Activated naive CD4-positive, alpha-beta T cell treated with anti-CD3 and anti-CD28 coated beads, Interleukin-2, amount 50 U/mL, for 72 hours (primary cell): ENCODE measurements around the gene GIGYF2. TPM values are rescaled to one million over a fixed set of nuclear protein-coding genes. Genes with fewer than 3 reads are reported as not detected.

Experiments used
- ATAC-seq, 2 donors: fragments of 150-1000 bp; cut with Tn5 transposase; 2 replicates each; pipeline ENCODE4 v1.10.0; 2021; ENCODE audit warnings: mild to moderate bottlenecking in 2 of 2, moderate library complexity in 2 of 2
- DNase-seq, 2 donors: peaks; one replicate each; pipeline ENCODE4 v3.0.0; 2021 to 2022; ENCODE audit warnings: low spot score in 2 of 2
- H3K27ac Mint-ChIP-seq, 2 donors: one replicate each; pipeline ENCODE4 v1.8.0; 2022; ENCODE audit warnings: mild to moderate bottlenecking in 2 of 2, mixed read lengths in 2 of 2
- H3K36me3 Mint-ChIP-seq, 2 donors: one replicate each; pipeline ENCODE4 v1.8.0; 2022; ENCODE audit warnings: mixed read lengths in 2 of 2
- H3K9me3 Mint-ChIP-seq, 2 donors: one replicate each; pipeline ENCODE4 v1.8.0; 2022; ENCODE audit warnings: mixed read lengths in 2 of 2
- total RNA-seq, 2 donors: library from RNA; stranded (reverse); gene quantifications; one replicate each; pipeline ENCODE4 v1.2.3, GENCODE V29; 2022

The GIGYF2 gene
- total RNA-seq, 2 donors from 2014 or later, result 63.4 to 64.7 TPM

DNA sequence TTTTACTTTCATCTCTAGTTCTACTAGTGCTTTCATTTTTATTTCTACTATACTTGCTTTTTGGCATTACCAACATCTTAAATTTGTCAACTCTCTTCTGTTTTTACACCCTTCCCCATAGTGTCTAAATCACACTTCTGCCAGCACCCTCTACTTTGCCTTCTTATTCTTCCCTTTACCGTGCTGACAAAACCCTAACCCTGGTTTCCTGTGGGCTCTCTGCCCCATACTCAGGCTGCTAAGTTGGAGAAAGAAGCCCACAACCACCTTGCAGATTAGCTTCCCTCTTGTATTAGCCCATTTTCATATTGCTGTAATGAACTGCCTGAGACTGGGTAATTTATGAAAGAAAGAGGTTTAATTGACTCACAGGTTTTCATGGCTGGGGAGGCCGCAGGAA, 24.8 kb downstream of the GIGYF2 start:
- DNase-seq, result no peak
- no peaks in the 10 kb centered on the region for H3K9me3 Mint-ChIP-seq
- peak overlapping the region; percentile 55 to 70 for H3K27ac Mint-ChIP-seq
- no peak for ATAC-seq
- peaks cover 22 to 31% of the 10 kb centered on the region in 2 donors for H3K36me3 Mint-ChIP-seq

DNA sequence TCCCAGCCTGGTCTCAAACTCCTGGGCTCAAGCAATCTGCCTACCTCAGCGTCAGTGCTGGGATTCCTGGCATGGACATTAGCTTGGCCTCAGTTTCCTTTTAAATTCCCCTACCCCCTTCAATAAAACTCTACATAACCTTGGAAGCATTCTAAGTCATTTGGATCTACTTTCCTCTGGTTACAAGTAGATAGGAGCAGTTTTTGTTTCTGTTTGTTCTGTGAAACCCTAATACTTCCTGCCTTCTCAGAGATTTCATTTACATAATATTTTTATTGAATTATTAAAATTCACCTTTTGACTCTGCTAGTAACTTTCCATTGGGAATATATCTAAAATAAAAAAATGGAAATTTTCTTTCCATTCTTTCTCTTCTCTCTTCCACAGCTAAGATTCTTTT, 25.9 kb downstream of the GIGYF2 start:
- peaks cover 21 to 22% of the 10 kb centered on the region in 2 donors for H3K36me3 Mint-ChIP-seq
- ATAC-seq, result no peak
- no peaks in the 10 kb centered on the region for H3K9me3 Mint-ChIP-seq
- no peak for DNase-seq
- H3K27ac Mint-ChIP-seq, result no peak overlapping the region

DNA sequence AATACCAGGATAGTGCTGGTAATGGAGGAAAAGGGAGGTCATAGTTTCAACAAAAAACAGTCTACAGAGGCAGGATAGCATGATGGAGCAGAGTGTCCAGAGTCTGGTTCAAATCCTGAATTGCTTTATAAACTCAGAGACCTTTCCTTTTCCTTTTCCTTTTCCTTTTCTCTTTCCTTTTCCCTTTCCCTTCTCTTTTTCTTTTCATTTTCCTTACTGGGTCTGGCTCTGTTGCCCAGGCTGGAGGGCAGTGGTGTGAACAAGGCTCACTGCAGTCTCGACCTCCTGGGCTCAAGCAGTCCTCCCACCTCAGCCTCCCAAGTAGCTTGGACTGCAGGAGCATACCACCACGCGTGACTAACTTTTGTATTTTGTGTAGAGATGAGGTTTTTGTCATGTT, 31.7 kb downstream of the GIGYF2 start:
- ATAC-seq (no peak), DNase-seq (no peak)
- Mint-ChIP-seq H3K27ac (peak overlapping the region in 1 of 2 donors; percentile 39), H3K9me3 (no peaks in the 10 kb centered on the region), H3K36me3 (peaks cover 0 to 10% of the 10 kb centered on the region in 2 donors)

DNA sequence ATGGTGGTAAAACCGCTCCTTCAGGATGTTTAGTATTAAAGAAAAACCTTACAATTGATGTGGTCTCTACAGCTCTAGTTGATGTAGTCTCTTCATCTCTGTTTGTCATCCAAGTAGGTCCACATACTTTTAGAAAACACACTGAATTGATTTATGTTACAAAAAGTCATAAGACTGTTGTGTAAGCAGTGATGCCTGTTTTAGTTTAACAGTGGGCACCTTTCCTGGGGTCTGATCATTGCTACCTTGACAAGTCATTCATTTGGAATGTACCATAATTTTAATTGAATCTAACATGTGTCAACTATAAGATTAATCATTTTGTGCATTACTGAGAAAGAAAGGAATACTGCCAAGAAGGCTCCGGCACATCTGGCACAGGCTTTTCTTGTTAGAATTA, 34.3 kb downstream of the GIGYF2 start:
- Mint-ChIP-seq H3K27ac (no peak overlapping the region), H3K9me3 (no peaks in the 10 kb centered on the region), H3K36me3 (peaks cover 0 to 4% of the 10 kb centered on the region in 2 donors)
- DNase-seq, result no peak
- no peak for ATAC-seq

DNA sequence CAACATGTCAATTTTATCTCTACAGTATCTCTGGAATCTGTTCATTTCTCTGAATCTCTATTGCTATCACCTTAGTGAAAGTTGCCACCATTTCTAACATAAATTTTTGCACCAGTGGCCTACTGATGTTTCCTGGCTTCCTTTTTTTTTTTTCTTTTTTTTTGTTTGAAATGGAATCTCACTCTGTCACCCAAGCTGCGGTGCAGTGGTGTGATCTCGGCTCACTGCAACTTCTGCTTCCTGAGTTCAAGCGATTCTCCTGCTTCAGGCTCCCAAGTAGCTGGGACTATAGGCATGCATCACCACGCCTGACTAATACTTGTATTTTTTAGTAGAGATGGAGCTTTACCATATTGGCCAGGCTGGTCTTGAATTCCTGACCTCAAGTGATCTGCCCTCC, 44.2 kb downstream of the GIGYF2 start:
- peak overlapping the region in 1 of 2 donors; percentile 12 for H3K27ac Mint-ChIP-seq
- DNase-seq (no peak), ATAC-seq (no peak)
- no peaks in the 10 kb centered on the region for H3K9me3 Mint-ChIP-seq
- H3K36me3 Mint-ChIP-seq, result peaks cover 0 to 5% of the 10 kb centered on the region in 2 donors

DNA sequence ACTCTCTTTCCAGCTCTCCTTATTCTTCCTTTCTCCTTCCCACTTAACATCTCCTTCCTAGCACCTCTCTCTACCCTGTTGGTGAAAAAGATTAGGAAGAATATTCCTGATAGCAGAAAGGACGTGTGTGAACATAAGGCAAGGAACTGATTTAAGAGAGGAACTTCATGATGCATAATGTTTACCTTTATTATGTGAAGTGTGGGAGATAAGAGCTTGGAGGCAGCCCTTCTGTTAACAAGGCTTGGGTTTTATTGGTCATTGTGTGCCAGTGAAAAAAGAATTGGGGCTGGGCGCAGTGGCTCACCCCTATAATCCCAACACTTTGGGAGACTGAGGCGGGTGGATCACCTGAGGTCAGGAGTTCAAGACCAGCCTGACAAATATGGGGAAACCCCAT, 44.8 kb downstream of the GIGYF2 start:
- ATAC-seq (no peak), DNase-seq (no peak)
- H3K27ac Mint-ChIP-seq, result no peak overlapping the region
- no peaks in the 10 kb centered on the region for H3K9me3 Mint-ChIP-seq
- H3K36me3 Mint-ChIP-seq, result peaks cover 0 to 5% of the 10 kb centered on the region in 2 donors

DNA sequence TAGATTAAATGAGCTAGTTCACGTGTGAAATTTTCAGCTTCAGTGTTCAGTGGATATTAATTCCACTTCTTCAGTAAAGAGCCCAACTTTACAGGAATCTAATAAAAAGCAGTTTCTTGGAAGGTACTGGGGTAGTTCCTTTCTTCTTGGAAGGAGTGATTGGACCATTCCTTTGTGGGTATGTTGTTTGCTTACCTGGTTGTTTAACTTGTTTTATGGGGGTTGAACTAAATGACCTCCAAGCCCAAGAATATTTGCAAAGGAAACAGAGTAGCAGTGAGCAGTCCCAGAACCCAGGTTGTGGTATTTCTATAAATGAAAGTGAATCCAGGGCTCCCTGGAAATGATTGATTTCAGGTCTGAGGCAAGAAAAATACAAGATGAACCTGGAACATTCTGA, 47.8 kb downstream of the GIGYF2 start:
- Mint-ChIP-seq H3K9me3 (no peaks in the 10 kb centered on the region), H3K36me3 (peaks cover 8% of the 10 kb centered on the region in 2 donors), H3K27ac (no peak overlapping the region)
- no peak for ATAC-seq
- DNase-seq, result no peak

DNA sequence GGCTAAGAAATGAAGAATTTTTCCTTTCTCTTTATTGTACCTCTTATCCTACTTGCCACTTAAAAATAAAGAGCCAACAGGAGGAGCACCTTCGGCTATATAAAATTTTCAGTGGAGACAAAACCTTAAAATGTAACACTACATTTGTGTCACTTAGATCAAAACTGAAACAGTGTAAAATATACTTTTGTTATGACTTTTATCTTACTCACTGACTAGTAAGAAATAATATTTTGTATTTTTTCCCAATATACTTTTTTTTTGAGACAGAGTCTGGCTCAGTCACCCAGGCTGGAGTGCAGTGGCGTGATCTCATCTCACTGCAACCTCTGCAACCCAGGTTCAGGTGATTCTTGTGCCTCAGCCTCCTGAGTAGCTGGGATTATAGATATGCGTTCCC, 50.9 kb downstream of the GIGYF2 start:
- peak overlapping the region in 1 of 2 donors; percentile 85 for H3K27ac Mint-ChIP-seq
- peaks cover 8% of the 10 kb centered on the region in 2 donors for H3K36me3 Mint-ChIP-seq
- ATAC-seq, result peak in 1 of 2 donors; percentile 73
- no peaks in the 10 kb centered on the region for H3K9me3 Mint-ChIP-seq
- no peak for DNase-seq

DNA sequence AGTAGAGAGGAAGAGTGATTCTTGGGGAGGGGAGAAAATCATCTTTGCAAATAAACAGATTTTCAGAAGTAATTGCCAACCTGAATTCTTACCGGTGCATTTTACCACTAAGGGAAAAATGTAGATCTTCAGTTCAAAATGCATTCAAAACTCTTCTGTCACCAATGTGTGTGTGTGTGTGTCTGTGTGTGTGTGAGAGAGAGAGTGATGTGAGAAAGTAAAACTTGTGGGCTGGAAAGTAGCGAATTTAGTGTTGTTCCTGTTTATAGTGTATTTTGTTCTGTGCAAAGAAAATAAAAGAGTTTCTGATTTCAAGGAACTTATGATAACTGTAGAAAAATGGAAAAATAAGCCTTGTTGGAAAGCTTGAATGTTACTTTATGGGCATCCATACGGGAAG, 52.2 kb downstream of the GIGYF2 start:
- no peaks in the 10 kb centered on the region for H3K9me3 Mint-ChIP-seq
- no peak for ATAC-seq
- no peak overlapping the region for H3K27ac Mint-ChIP-seq
- DNase-seq, result no peak
- H3K36me3 Mint-ChIP-seq, result peaks cover 8% of the 10 kb centered on the region in 2 donors

DNA sequence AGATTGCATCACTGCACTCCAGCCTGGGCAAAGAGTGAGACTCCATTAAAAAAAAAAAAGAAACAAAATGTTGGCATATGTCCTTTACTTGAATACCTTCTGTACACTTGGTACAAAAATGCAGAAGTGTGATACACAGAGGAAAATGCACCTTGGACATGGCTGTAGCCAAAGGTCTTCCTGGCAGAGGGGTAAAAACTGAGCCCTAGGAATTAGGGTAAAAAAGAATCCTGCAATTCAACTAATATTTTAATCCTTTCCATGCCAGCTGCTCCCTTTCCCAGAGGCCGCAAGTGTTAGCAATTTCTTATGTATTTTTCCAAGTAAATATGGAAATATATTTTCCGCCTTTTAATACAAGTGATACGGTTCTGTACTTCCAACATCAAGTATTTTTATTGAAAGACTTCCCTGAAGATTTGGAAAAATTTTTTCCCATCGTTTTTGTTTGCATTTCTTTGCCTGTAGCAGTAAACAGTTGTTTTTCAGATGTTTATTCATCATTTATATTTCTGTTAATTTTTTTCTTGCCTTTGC, 53.1 kb downstream of the GIGYF2 start:
- Mint-ChIP-seq H3K27ac (peak overlapping the region in 1 of 2 donors; percentile 84), H3K36me3 (peaks cover 8% of the 10 kb centered on the region in 2 donors), H3K9me3 (no peaks in the 10 kb centered on the region)
- ATAC-seq (no peak), DNase-seq (no peak)

DNA sequence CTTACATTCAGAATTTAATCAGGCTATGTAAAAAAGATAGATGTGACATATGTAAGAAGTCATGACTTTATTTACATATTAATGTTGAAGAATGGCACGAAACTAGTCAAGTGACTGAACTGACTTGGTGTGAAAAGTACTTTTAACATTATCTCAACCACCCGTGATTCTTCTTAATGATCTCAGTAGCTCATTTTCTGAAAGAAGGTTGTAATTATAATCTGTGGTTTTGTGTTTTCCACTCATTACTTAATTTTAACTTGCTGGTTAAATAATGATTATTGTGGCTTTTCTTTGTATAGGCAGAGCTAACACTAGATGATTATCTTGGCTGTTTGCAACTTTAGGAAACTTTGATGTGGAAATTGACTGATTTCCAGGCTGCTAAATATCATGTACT, 60.8 kb downstream of the GIGYF2 start:
- H3K9me3 Mint-ChIP-seq, result no peaks in the 10 kb centered on the region
- ATAC-seq (no peak), DNase-seq (no peak)
- H3K27ac Mint-ChIP-seq, result peak overlapping the region in 1 of 2 donors; percentile 17
- no peaks in the 10 kb centered on the region for H3K36me3 Mint-ChIP-seq

DNA sequence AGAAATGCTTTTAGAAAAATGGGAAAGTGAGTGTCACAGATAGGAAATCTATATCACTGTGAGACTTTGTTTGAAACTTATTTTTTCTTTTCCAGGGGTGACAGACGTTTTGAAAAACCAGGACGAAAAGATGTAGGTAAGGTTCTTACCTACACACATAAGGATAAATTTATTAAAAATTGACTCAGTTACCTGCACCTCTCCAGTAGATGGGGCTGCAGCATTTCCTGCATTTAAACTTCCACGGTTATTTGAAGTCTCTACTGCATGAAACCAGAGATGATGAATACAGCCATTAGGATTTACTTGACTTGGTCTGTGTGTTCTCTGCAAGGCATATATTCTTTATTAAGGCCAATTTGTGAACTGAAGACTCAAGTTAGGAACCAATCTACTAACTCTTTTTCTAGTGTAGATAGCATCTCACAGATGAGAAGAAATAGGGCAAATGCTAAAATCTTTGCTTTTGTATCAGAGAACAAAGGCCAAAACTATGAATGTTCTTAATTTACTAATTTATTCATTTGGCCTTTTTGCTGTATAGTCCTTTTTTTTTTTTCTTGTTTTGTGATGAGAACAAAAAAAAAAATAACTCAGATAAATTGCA, 64.3 kb downstream of the GIGYF2 start:
- no peaks in the 10 kb centered on the region for H3K9me3 Mint-ChIP-seq
- peak in 1 of 2 donors; percentile 51 for ATAC-seq
- no peak overlapping the region for H3K27ac Mint-ChIP-seq
- no peaks in the 10 kb centered on the region for H3K36me3 Mint-ChIP-seq
- peak in 1 of 2 donors; percentile 30 for DNase-seq

DNA sequence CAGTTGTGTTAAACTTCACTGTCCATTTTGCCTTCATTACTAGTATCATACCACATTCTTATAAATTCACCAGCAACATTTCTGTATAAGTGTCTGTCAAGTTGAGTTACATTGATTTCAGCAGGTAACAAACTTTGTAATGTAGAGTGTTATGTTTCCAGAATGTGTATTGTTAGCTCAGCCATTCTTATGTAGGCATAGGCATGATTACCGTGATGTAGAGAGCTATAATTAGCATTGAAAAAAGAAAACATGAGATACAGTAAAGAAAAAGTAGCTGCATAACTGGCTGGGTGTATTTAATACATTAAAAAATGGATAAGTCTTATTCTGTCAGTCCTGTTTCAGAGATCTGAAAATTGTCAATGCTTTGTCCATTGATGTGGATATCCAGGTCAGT, 70.7 kb downstream of the GIGYF2 start:
- Mint-ChIP-seq H3K27ac (no peak overlapping the region), H3K9me3 (no peaks in the 10 kb centered on the region), H3K36me3 (peaks cover 0 to 15% of the 10 kb centered on the region in 2 donors)
- ATAC-seq, result no peak
- DNase-seq, result no peak

DNA sequence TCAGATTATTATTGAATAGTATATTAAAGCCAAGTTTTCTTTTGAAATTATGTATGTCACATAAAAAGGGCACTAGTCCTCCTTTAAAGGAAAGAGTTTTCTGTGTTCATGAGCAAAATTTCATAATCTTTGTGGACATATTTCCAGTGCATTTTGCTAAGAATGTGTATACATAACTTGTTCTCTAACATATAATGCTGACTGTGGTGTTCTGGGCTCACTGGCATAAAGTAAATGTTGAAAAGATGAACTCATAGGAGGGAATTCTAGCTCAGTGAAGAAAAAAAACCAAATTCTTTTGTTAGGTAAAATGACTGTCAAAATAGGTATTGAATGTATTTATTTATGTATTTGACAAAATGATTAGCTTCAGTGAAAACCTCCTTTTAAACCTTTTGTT, 73.1 kb downstream of the GIGYF2 start:
- Mint-ChIP-seq H3K36me3 (peaks cover 0 to 15% of the 10 kb centered on the region in 2 donors), H3K9me3 (no peaks in the 10 kb centered on the region), H3K27ac (no peak overlapping the region)
- DNase-seq, result no peak
- ATAC-seq, result no peak

DNA sequence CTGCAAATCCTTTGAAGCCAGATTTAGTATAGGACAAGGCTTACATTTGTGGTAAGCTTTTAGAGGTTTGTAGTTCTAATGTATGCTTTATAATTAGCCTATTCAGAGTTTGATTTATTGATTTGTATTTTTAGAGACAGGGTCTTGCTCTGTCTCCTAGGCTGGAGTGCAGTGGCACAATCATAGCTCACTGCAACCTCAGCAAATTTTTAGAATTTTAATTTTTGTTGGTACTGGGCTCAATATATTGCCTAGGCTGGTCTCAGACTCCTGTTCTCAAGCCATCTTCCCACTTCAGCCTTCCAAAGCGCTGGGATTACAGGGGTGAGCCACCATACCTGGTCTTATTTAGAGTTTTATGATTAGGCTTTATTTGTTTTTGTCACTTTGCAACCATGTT, 74.7 kb downstream of the GIGYF2 start:
- DNase-seq, result no peak
- Mint-ChIP-seq H3K36me3 (peaks cover 0 to 15% of the 10 kb centered on the region in 2 donors), H3K9me3 (no peaks in the 10 kb centered on the region), H3K27ac (no peak overlapping the region)
- no peak for ATAC-seq

DNA sequence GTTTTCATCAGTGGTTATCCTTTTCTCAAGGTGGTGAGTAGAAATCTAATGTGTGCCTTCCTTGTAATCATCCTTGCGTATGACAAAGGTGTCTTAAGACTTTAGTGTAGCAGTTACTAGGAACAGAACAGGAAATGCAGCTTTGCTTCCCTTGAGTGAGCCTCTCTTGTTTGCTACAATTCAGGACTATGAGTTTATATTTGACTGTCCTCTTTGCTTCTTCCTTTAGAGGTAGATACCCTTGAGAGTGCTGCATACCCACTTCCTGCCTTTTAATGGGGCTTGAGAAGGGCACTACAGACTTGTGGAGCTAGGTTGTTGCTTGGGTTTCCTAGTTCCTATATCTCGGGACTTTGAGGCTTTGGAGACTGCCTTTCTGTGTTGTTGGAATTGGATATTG, 75.4 kb downstream of the GIGYF2 start:
- ATAC-seq (peak in 1 of 2 donors; percentile 66), DNase-seq (no peak)
- Mint-ChIP-seq H3K9me3 (no peaks in the 10 kb centered on the region), H3K27ac (no peak overlapping the region), H3K36me3 (peaks cover 0 to 15% of the 10 kb centered on the region in 2 donors)

DNA sequence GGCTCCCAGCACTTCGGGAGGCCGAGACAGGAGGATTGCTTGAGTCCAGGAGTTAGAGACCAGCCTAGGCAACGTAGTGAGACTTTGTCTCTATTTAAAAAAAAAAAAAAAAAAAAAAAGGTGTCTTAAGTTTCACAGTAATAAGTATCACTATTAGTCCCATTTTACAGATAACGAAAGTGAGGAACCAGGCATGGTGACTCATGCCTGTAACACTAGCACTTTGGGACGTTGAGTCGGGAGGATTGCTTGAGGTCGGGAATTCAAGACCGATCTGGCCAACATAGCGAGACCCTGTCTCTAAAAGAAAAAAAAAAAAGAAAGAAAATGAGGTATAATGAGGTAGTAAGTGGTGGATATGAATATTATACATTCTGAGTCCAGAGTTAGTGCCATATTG, 76.7 kb downstream of the GIGYF2 start:
- H3K9me3 Mint-ChIP-seq, result no peaks in the 10 kb centered on the region
- H3K27ac Mint-ChIP-seq, result no peak overlapping the region
- ATAC-seq, result no peak

DNA sequence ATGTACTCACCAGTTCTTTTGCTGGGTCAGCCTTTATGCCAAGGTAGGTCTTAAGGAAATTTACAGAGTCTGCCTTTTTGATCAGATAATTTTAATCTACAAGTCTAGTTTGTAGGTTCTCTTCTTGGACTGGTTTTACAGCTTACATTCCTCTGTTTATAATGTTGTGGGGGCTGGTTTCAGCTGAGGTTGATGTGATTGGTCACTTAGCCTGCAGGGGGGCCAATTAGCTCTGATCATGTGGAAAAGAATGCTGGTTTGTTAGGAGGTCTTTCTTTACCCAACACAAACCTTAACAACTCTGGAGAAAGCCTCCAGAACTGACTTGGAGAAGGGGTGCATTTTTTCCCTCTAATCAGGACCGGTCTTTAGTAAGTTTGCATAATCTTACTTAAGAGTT, 79.3 kb downstream of the GIGYF2 start, which contains the start of gene KCNJ13:
TSS of gene KCNJ13 (minus strand) at position 131 of the 400 bp plus-strand sequence. CDS start 5,203 bp downstream, outside the sequence.
- no peaks in the 10 kb centered on the region for H3K36me3 Mint-ChIP-seq
- DNase-seq (no peak), ATAC-seq (no peak)
- no peaks in the 10 kb centered on the region for H3K9me3 Mint-ChIP-seq
- H3K27ac Mint-ChIP-seq, result no peak within 1 kb of the TSS

More for the DNA sequence above, 76.7 kb downstream of the GIGYF2 start:
- H3K36me3 Mint-ChIP-seq, result peaks cover 0 to 9% of the 10 kb centered on the region in 2 donors
- DNase-seq, result no peak
